8988T (cell line): ENCODE results near the gene DISP1.
"Not testable (repeated sequence)": the region's sequence is repeated elsewhere in the genome, so short reads cannot be mapped to it uniquely, and the experiment has no call there.

Experiments
- DNase-seq: peaks from one replicate; pipeline ENCODE4 v3.0.0; 2011

Gene DISP1

GRCh38 chr1:222798975-222799374, 15.9 kb upstream of the DISP1 start:
- no peak for DNase-seq

DNA sequence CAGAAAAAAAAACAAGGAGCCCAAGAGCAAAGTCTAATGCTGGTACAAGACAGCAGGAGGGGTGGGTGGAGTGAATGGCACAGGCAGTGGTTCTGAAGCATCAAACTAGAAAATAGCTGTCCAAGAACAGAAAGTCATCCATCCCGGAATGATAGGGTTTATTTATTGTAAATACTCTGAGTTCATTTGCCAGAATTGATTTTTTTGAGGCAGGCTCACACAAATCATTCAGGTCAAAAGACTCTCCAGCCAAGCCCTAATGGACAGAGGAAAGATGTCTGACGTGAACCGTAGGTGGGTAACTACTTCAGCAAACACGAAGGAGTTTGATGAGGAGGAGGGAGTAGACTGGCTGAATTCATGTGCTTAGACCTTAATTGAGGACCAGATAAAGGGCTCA, 13.8 kb upstream of the DISP1 start:
- DNase-seq = no peak

DNA sequence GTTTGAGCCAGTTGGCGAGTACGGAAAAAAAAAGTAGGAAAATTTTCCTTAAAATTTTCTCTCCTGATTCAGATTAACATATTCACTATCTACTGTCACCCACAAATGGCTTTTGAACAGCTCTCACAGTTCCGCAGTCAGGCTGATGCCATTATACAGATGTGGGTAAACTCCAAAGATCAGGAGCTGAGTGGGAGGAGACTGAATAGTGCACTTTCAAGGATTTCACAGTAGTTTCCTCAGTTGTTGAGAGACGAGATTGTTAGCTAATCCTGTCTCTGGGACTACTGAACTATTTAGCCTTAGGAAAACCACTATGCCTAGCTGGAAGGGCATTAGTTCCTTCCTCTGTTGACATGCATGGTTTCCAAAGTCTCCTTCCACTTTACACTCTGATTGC, 3.2 kb upstream of the DISP1 start:
- DNase-seq = no peak

- DNase-seq = no peak
These were observed 838 bp upstream of the DISP1 start for GRCh38 chr1:222813866-222814535.

- DNase-seq = no peak
These were observed 564 bp downstream of the DISP1 start for GRCh38 chr1:222815440-222815765.

DNA sequence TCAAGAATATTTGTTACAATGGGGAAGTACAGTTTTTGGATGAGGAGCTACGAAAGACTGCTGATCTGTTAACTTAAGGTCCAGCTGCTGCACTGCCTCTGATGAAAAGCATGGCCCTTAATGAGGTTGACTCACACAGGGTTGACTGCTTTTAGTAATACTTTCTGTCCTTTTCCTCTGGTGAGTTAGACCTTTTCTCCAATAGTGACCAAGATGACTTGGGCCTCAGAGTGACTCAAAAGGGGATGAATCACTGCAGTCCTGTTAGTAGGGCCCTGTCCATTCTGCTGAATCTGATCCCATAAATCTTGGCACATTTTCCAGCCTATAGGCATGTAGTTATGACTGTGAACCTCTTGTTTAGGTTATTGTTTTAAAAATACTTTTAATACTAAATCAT, 2.7 kb downstream of the DISP1 start:
- DNase-seq = peak; percentile 20

DNA sequence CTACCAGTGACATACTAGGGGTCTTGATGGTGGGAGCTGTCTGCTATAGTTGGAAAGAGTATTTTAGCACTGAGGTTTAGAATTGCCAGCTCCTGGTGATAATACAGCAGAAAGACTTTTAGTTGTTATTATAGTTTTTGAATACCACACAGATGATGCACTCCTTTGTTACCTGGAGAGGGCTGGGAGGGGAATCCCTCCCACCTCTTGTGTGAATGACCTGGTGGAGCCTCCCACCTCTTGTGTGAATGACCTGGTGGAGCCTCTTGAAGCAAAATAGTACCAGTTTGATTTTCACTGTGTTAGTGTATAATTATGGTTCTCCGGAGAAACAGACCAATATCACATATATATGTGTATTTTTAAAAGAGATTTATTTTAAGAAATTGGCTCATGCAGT, 3.3 kb downstream of the DISP1 start:
- no peak for DNase-seq

GRCh38 chr1:222820171-222820712, 5.4 kb downstream of the DISP1 start:
- no peak for DNase-seq

DNA sequence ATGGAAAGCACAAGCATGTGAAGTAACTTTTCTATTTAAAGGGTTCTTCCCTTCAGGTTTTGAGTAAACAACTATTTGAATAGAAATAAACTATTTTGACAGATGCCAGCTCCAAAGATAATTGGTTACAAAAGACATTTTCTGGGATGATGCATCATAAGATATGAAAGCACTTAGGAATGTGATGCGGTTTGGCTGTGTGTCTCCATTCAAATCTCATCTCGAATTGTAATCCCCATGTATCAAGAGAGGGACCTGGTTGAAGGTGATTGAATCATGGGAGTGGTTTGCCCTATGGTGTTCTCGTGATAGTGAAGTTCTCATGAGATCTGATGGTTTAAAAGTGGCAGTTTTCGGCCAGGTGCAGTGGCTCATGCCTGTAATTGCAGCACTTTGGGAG, 6.4 kb downstream of the DISP1 start:
- no peak for DNase-seq

GRCh38 chr1:222823695-222824094, 8.9 kb downstream of the DISP1 start:
- DNase-seq = no peak

- DNase-seq = no peak
These were observed 9.8 kb downstream of the DISP1 start for GRCh38 chr1:222824641-222825040.

DNA sequence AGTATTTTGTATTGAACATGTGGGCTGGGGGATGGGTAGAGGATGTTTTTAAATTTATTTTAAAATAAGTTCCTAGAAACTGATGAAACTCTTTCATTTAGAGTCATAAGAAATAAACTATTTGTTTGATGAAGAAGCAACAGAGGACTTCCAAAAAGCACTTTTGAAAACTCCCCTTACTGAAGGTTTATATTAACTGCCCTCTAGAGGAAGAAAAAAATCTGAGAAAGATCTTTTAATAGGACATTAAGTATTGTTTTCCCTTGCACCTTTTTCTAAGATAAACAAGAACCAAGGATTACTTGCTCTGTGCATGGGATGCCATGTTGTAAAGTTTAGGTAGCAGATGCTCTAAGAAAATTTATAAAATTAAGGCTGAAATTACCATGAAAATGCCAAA, 14.1 kb downstream of the DISP1 start:
- DNase-seq = no peak

DNA sequence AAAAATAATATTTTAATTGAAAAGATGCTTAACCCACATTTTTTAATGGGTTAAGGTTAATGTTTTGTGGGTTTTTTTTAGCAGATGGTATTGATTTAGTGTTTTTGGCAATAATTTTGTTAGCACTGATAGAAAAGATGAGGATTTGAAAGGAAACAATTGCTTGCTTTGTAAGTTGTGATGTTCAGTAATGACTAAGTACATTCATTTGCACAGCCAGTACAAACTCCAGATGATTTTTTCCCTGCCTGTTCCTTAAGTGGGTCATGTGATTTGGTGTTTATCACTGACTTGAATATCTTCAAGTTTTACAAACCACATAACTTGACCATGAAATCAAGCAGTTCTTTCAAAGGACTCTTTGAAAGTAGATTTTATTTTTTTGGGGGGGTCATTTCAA, 15.0 kb downstream of the DISP1 start:
- no peak for DNase-seq

DNA sequence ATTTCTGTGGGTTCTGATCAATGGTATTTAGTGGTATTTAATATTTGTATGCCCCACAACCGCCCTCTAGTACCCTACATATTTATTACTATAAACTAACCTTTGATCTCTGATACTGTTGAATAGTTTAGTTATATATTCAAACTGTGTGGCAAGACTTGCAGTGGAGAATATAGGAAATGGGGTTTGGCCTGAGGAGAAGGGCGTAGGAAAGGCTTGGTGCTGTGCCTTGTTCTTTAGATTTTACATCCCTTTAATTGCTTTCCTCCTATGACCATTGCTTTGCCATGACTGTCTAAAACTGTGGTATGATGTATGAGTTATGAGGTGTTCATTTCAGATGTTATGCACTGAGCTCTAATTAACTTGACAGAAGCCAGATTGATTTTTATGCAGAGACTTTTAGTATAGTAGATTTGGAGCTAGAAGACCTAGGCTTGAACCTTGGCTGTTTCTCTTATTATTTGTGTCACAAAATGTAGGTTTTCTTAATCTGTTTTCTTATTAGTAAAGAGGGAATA, 18.6 kb downstream of the DISP1 start:
- no peak for DNase-seq

GRCh38 chr1:222843469-222844410, 28.9 kb downstream of the DISP1 start:
- DNase-seq = no peak

- no peak for DNase-seq
These were observed 29.6 kb downstream of the DISP1 start for GRCh38 chr1:222844411-222844779.

DNA sequence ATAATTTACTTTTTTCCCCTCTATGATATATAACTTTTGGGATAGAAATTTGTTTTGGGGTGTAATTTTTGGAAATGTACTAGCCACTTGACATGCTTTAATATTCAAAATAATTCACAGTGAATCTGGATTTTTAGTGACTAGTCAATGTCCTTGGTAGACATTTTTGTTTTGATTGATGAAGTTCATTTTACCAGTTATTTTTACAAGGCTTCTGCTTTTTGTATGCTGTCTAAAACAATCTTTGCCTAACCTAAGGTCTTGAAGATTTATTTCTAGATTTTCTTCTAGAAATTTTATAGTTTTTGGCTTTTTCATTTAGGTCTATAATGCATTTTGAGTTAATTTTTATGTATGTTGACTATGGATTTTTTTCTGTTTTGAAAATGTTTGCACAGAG, 30.9 kb downstream of the DISP1 start:
- no peak for DNase-seq

- not testable (repeated sequence) for DNase-seq
These were observed 35.7 kb downstream of the DISP1 start for GRCh38 chr1:222850550-222850949.

DNA sequence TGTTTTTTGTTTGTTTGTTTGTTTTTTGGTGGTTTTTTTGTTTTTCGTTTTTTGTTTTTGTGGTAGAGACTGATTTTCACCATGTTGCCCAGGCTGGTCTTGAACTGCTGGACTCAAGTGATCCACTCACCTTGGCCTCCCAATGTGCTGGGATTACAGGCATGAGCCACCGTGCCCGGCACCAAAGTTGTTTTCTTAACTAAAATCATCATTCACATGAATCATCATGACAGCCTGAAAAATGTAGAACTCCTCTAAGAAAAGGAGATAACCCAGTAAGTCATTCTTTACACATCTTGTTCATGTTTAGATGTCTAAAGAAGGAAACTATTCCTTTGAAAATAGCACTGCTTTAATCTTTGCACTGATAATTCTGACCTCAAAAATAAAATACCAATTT, 37.5 kb downstream of the DISP1 start:
- DNase-seq = no peak

DNA sequence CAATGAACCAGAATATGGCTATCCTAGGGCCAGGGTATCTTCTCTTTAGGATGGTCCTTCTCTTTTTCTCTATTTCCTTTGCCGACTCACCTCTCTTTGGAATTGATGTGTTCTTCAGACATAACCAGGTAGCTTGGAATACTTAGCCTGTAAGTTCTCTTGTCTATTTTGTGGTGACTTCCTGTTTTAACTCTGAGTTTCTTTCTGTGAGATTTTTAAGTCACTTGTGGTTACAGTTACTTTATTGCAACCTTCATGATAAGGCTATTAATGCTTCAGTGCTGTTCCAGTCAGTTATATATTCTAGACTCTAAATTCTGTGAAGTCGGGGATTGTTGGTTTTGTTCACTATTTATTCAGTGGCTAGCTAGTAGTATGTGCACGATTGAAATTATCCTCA, 46.2 kb downstream of the DISP1 start:
- no peak for DNase-seq
